Activated B cell treated with CpG ODN at 0.5 μM for 24 hours (primary cell): ENCODE results near the gene GNG12. TPM values are rescaled to one million over a fixed set of nuclear protein-coding genes. Genes with fewer than 3 reads are reported as not detected.

Source experiments
- ATAC-seq: fragments of 200-7000 bp; cut with Tn5 transposase; one replicate; pipeline ENCODE4 v1.10.0; 2021; ENCODE audit warnings: low read depth, mild to moderate bottlenecking, moderate library complexity
- CTCF ChIA-PET: fragments of 350-600 bp; sonication (Branson Sonifier 250); formaldehyde crosslinking; loops from one replicate; lab custom pipeline; 2021; ENCODE audit warnings: antibody characterized with exemption; lab: Charles Lee
- POLR2A ChIA-PET: fragments of 350-600 bp; sonication (Branson Sonifier 250); formaldehyde crosslinking; loops from one replicate; lab custom pipeline; 2021; ENCODE audit warnings: antibody characterized with exemption; lab: Charles Lee
- DNase-seq: peaks from one replicate; pipeline ENCODE4 v3.0.0; 2022
- H3K27ac Mint-ChIP-seq: one replicate; pipeline ENCODE4 v1.8.0; 2020; ENCODE audit warnings: mixed read lengths
- H3K27me3 Mint-ChIP-seq: one replicate; pipeline ENCODE4 v1.8.0; 2021; ENCODE audit warnings: mixed read lengths
- H3K36me3 Mint-ChIP-seq: one replicate; pipeline ENCODE4 v1.8.0; 2021; ENCODE audit warnings: low read depth, mixed read lengths
- H3K4me1 Mint-ChIP-seq: one replicate; pipeline ENCODE4 v1.8.0; 2021; ENCODE audit warnings: mixed read lengths
- H3K4me3 Mint-ChIP-seq: one replicate; pipeline ENCODE4 v1.8.0; 2020; ENCODE audit warnings: mild to moderate bottlenecking, mixed read lengths
- H3K9me3 Mint-ChIP-seq: one replicate; pipeline ENCODE4 v1.8.0; 2020; ENCODE audit warnings: mixed read lengths
- CTCF ChIP-seq: fragments of 200-600 bp; IDR thresholded peaks from one replicate; pipeline ENCODE4 v1.8.0; 2022; ENCODE audit warnings: antibody characterized with exemption, mild to moderate bottlenecking
- intact Hi-C: fragments of 100-400 bp; cut with micrococcal nuclease; formaldehyde crosslinking; loops from one replicate; pipeline ENCODE4 v1.15.1; 2024
- total RNA-seq: library from RNA; stranded (reverse); gene quantifications from 2 replicates; pipeline ENCODE4 v1.2.3, GENCODE V29; 2022

GNG12 gene
- total RNA-seq, 1 donor from 2014 or later = not detected

- no peak for TF ChIP-seq CTCF
- Mint-ChIP-seq H3K4me1 (no peaks in the 10 kb centered on the region), H3K4me3 (no peak overlapping the region), H3K36me3 (no peaks in the 10 kb centered on the region), H3K9me3 (no peaks in the 10 kb centered on the region), H3K27ac (no peak overlapping the region), H3K27me3 (peaks cover 6% of the 10 kb centered on the region)
- ChIA-PET CTCF (no interaction called here), POLR2A (no interaction called here)
- intact Hi-C loops = no loop called here
- DNase-seq (no peak), ATAC-seq (no peak)
Measured at GRCh38 chr1:67749263-67749843, 83.9 kb downstream of the GNG12 start.

GRCh38 chr1:67748630-67749029, 84.6 kb downstream of the GNG12 start:
- no peak overlapping the region for H3K27ac Mint-ChIP-seq
- DNase-seq (no peak), ATAC-seq (no peak)
- H3K4me3 Mint-ChIP-seq = no peak overlapping the region
- TF ChIP-seq CTCF = no peak
- peaks cover 2% of the 10 kb centered on the region for H3K27me3 Mint-ChIP-seq
- intact Hi-C loops = no loop called here
- H3K9me3 Mint-ChIP-seq = no peaks in the 10 kb centered on the region
- POLR2A ChIA-PET = no interaction called here
- H3K4me1 Mint-ChIP-seq = no peaks in the 10 kb centered on the region
- H3K36me3 Mint-ChIP-seq = no peaks in the 10 kb centered on the region
- CTCF ChIA-PET = no interaction called here

GRCh38 chr1:67747671-67748546, 85.4 kb downstream of the GNG12 start:
- ATAC-seq (no peak), DNase-seq (no peak)
- intact Hi-C loops = no loop called here
- Mint-ChIP-seq H3K4me3 (no peak overlapping the region), H3K36me3 (no peaks in the 10 kb centered on the region), H3K9me3 (no peaks in the 10 kb centered on the region), H3K27me3 (peaks cover 4% of the 10 kb centered on the region), H3K27ac (no peak overlapping the region), H3K4me1 (no peaks in the 10 kb centered on the region)
- no peak for TF ChIP-seq CTCF
- ChIA-PET POLR2A (no interaction called here), CTCF (interaction anchor here (1.2 kb wide), 1 partner anchor 11 kb away, joined by 3 read pairs; no protein-coding TSS in a partner anchor)

GRCh38 chr1:67745875-67746698, 87.2 kb downstream of the GNG12 start:
- no peak for TF ChIP-seq CTCF
- ATAC-seq (no peak), DNase-seq (no peak)
- Mint-ChIP-seq H3K9me3 (no peaks in the 10 kb centered on the region), H3K4me3 (no peak overlapping the region), H3K36me3 (no peaks in the 10 kb centered on the region), H3K27ac (no peak overlapping the region), H3K27me3 (peaks cover 4% of the 10 kb centered on the region), H3K4me1 (no peaks in the 10 kb centered on the region)
- POLR2A ChIA-PET = no interaction called here
- CTCF ChIA-PET = interaction anchor here (1.2 to 1.3 kb wide), 2 partner anchors 12 to 213 kb away, joined by 3 read pairs; no protein-coding TSS in a partner anchor
- intact Hi-C loops = no loop called here
